B cell (primary cell): Measurements from ENCODE around the gene SLC47A2. TPM values are rescaled to one million over a fixed set of nuclear protein-coding genes. Genes with fewer than 3 reads are reported as not detected.

Experiments used
- ATAC-seq: fragments of 200-7000 bp; cut with Tn5 transposase; one replicate; pipeline ENCODE4 v1.10.0; 2021; ENCODE audit warnings: low read depth, mild to moderate bottlenecking, moderate number of reproducible peaks, moderate library complexity
- CTCF ChIA-PET: fragments of 350-600 bp; sonication (Branson Sonifier 250); formaldehyde crosslinking; loops from one replicate; lab custom pipeline; 2021; ENCODE audit warnings: antibody characterized with exemption, inconsistent platforms; lab: Charles Lee
- POLR2A ChIA-PET: fragments of 350-600 bp; sonication (Branson Sonifier 250); formaldehyde crosslinking; loops from one replicate; lab custom pipeline; 2021; ENCODE audit warnings: antibody characterized with exemption; lab: Charles Lee
- DNase-seq: peaks from one replicate; pipeline ENCODE4 v3.0.0; 2013
- H2AFZ ChIP-seq: 2 replicates; pipeline ENCODE4 v1.6.1; 2012; ENCODE audit warnings: mild to moderate bottlenecking, low read depth, low read length; ENCODE audit not compliant: insufficient read depth, poor library complexity, severe bottlenecking
- H3K27ac ChIP-seq, 2 donors: 1 replicate in 1 of 2; 2 replicates in 1 of 2; pipeline ENCODE4 v1.5.1; 2012 to 2013; ENCODE audit warnings: low read length in 2 of 2, mild to moderate bottlenecking in 2 of 2, moderate library complexity in 1 of 2
- H3K27me3 ChIP-seq, 4 experiments: fragments of 200-600 bp in 1 of 4; sonication (generic) in 1 of 4; replicated peaks in 1 of 4; 1 replicate in 2 of 4; 2 replicates in 2 of 4; pipeline versions ENCODE4 v1.6.1 to v1.7.0; 2013 to 2016; ENCODE audit warnings: low read length in 3 of 4, mild to moderate bottlenecking in 2 of 4, mixed read lengths in 1 of 4, moderate library complexity in 1 of 4; ENCODE audit not compliant: insufficient read depth in 4 of 4, control insufficient read depth in 3 of 4; ENCODE audit errors: control extremely low read depth in 1 of 4
- H3K36me3 ChIP-seq, 2 experiments: replicated peaks in 1 of 2; 1 replicate in 1 of 2; 2 replicates in 1 of 2; pipeline versions ENCODE4 v1.6.1 to v1.7.1; 2013; ENCODE audit warnings: low read length in 1 of 2; ENCODE audit not compliant: insufficient read depth in 2 of 2, control insufficient read depth in 1 of 2; ENCODE audit errors: control extremely low read depth in 1 of 2, extremely low read depth in 1 of 2
- H3K4me1 ChIP-seq, 2 donors: fragments of 200-600 bp in 1 of 2; sonication (generic) in 1 of 2; 1 replicate in 1 of 2; 2 replicates in 1 of 2; pipeline versions ENCODE4 v1.5.1 to v1.6.1; 2013 to 2017; ENCODE audit warnings: low read length in 2 of 2; ENCODE audit not compliant: control insufficient read depth in 2 of 2, insufficient read depth in 2 of 2
- H3K4me2 ChIP-seq: replicated peaks from 2 replicates; pipeline ENCODE3; 2012; ENCODE audit warnings: mild to moderate bottlenecking, low read depth, low read length; ENCODE audit not compliant: poor library complexity, severe bottlenecking
- H3K4me3 ChIP-seq, 5 experiments: fragments of 200-600 bp in 1 of 5; sonication (generic) in 1 of 5; 1 replicate in 3 of 5; 2 replicates in 2 of 5; pipeline versions ENCODE4 v1.5.1 to v1.7.0; 2011 to 2016; ENCODE audit warnings: low read length in 4 of 5, mild to moderate bottlenecking in 4 of 5, low read depth in 2 of 5, control low read depth in 1 of 5, moderate library complexity in 1 of 5; ENCODE audit not compliant: insufficient read depth in 1 of 5; ENCODE audit errors: control extremely low read depth in 1 of 5, extremely low read depth in 1 of 5
- H3K79me2 ChIP-seq: fragments of 200-600 bp; sonication (generic); one replicate; pipeline ENCODE4 v1.6.0; 2016; ENCODE audit warnings: low read length; ENCODE audit not compliant: control insufficient read depth, insufficient read depth
- H3K9ac ChIP-seq: fragments of 200-600 bp; sonication (generic); 2 replicates; pipeline ENCODE4 v1.6.1; 2017; ENCODE audit warnings: mild to moderate bottlenecking, low read length, moderate library complexity
- H3K9me3 ChIP-seq, 3 donors: one replicate each; pipeline versions ENCODE4 v1.6.1 to v1.7.1; 2013; ENCODE audit warnings: low read length in 2 of 3; ENCODE audit not compliant: control insufficient read depth in 2 of 3, insufficient read depth in 1 of 3; ENCODE audit errors: control extremely low read depth in 1 of 3
- H4K20me1 ChIP-seq: 2 replicates; pipeline ENCODE4 v1.6.0; 2012; ENCODE audit warnings: mild to moderate bottlenecking, low read length; ENCODE audit not compliant: insufficient read depth, control insufficient read depth, poor library complexity, severe bottlenecking
- H3K27ac Mint-ChIP-seq: one replicate; pipeline ENCODE4 v1.8.0; 2021; ENCODE audit warnings: mixed read lengths
- H3K27me3 Mint-ChIP-seq: one replicate; pipeline ENCODE4 v1.8.0; 2021; ENCODE audit warnings: mixed read lengths
- H3K4me1 Mint-ChIP-seq: one replicate; pipeline ENCODE4 v1.8.0; 2021; ENCODE audit warnings: mixed read lengths
- H3K4me3 Mint-ChIP-seq: one replicate; pipeline ENCODE4 v1.8.0; 2021; ENCODE audit warnings: mixed read lengths
- H3K9me3 Mint-ChIP-seq: one replicate; pipeline ENCODE4 v1.8.0; 2022; ENCODE audit warnings: mixed read lengths; ENCODE audit not compliant: insufficient read depth
- EZH2 ChIP-seq: IDR thresholded peaks from 2 replicates; pipeline ENCODE4 v1.6.1; 2012; ENCODE audit warnings: borderline replicate concordance, low read depth, mild to moderate bottlenecking, moderate library complexity, low read length; ENCODE audit not compliant: insufficient read depth, poor library complexity, severe bottlenecking
- WGBS: methylation state at CpG from one replicate; pipeline ENCODE4 v1.1.5; 2013; ENCODE audit warnings: missing lambda C conversion rate; ENCODE audit not compliant: insufficient coverage; 5-methylcytosine and 5-hydroxymethylcytosine counted together
- intact Hi-C: fragments of 100-400 bp; cut with micrococcal nuclease; formaldehyde crosslinking; loops from one replicate; pipeline ENCODE4 v1.10.0; 2022
- polyA plus RNA-seq: library from polyadenylated mRNA; depleted of rRNA; stranded (reverse); fragments of >200 nt; gene quantifications from 2 replicates; pipeline ENCODE4 v1.2.3, GENCODE V29; 2012
- total RNA-seq, 2 donors: library from RNA; stranded (reverse); fragments of 120-200 nt in 1 of 2; gene quantifications; 1 replicate in 1 of 2; 2 replicates in 1 of 2; pipeline versions ENCODE4 v1.2.3 to v1.2.4, GENCODE V29; 2013 to 2022
- TF ChIP-seq, protein P1 (sequence below): fragments of 200-600 bp; IDR thresholded peaks from one replicate; pipeline ENCODE4 v1.8.0; 2022; ENCODE audit warnings: antibody characterized with exemption, mild to moderate bottlenecking

The SLC47A2 gene
- total and polyA plus RNA-seq, 2 donors (not counting 1 experiment from before 2014, with no cell fraction given) = not detected

DNA sequence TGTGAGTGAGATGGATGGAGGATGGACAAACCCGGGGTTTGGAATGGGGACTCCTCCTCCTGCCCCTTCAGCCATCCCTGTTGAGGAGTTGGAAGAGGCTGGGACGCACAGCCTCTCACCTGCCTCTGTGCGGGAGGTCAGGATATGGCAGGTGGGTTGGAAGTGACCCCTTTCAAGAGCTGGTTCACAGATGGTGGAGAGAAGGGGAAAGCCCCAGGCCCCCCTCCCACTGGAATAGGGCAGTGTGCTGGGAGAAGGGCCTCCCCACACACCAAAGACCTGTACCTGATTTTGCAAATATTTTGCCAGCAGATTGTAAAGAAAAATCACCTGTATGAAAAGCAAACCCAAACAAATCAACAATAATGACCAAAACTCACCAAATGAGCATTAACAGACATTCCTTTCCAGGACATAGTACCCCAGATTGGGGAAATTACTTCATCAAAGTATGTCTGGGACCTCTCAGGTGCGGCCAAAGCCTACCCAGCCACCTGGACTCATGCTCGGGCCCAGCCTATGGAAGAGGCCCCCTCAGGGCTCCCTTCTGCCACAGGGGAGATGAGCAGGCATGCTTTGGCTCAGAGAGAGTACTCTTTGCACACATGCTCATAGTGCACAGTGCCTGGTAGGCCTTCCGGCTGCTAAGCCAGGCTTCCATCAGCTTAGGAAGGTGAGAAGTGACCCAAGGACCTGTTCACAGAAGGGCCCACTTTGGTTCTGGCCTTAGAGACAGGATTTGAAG lies 7.8 kb downstream of the SLC47A2 start:
- CTCF ChIA-PET = no interaction called here
- Mint-ChIP-seq H3K4me1 (no peaks in the 10 kb centered on the region), H3K4me3 (no peak overlapping the region), H3K27ac (no peak overlapping the region), H3K9me3 (no peaks in the 10 kb centered on the region), H3K27me3 (no peaks in the 10 kb centered on the region)
- Histone ChIP-seq H3K4me2 (no peak overlapping the region), H2AFZ (no peak overlapping the region), H3K4me1 (no peaks in the 10 kb centered on the region), H3K27ac (no peak overlapping the region), H3K27me3 (no peaks in the 10 kb centered on the region), H3K9ac (no peak overlapping the region), H3K9me3 (no peaks in the 10 kb centered on the region), H3K4me3 (no peak overlapping the region), H3K79me2 (no peaks in the 10 kb centered on the region), H3K36me3 (no peaks in the 10 kb centered on the region), H4K20me1 (no peaks in the 10 kb centered on the region)
- ATAC-seq = no peak
- POLR2A ChIA-PET = no interaction called here
- DNase-seq = no peak
- WGBS = 100% methylated on average over 3 of the region's 6 CpGs
- intact Hi-C loops = no loop called here
- TF ChIP-seq, protein P1, sequence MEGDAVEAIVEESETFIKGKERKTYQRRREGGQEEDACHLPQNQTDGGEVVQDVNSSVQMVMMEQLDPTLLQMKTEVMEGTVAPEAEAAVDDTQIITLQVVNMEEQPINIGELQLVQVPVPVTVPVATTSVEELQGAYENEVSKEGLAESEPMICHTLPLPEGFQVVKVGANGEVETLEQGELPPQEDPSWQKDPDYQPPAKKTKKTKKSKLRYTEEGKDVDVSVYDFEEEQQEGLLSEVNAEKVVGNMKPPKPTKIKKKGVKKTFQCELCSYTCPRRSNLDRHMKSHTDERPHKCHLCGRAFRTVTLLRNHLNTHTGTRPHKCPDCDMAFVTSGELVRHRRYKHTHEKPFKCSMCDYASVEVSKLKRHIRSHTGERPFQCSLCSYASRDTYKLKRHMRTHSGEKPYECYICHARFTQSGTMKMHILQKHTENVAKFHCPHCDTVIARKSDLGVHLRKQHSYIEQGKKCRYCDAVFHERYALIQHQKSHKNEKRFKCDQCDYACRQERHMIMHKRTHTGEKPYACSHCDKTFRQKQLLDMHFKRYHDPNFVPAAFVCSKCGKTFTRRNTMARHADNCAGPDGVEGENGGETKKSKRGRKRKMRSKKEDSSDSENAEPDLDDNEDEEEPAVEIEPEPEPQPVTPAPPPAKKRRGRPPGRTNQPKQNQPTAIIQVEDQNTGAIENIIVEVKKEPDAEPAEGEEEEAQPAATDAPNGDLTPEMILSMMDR = no peak
- TF ChIP-seq EZH2 = no peak

DNA sequence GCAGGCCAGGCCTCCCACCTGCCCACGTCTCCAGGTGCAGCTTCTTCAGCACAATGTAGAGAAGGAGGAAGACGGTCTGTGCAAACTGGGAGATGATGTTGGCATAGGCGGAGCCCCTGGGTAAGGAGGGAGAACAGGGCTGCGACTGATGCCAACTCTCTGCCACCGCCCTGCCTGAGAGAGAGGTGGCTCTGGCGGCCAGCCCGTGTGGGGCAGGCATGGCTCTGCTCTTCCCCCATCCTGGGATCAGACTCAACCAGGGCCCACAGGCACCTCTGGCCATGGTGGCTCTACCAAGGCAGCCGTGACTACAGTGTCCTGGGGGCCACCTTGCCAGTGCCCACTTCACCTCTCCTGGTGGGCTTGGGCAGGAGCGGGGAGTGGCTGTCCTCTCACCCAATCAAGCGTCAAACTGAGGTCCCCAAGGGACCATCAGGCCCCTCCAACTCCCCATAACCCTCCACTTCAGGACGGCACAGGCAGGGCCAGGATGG lies 8.6 kb downstream of the SLC47A2 start:
- H3K9me3 Mint-ChIP-seq = no peaks in the 10 kb centered on the region
- CTCF ChIA-PET = no interaction called here
- H3K27me3 ChIP-seq = no peaks in the 10 kb centered on the region
- no peak overlapping the region for H3K4me2 ChIP-seq
- H3K27ac Mint-ChIP-seq = no peak overlapping the region
- TF ChIP-seq, protein P1 = no peak
- no peak for TF ChIP-seq EZH2
- POLR2A ChIA-PET = no interaction called here
- H3K79me2 ChIP-seq = no peaks in the 10 kb centered on the region
- H3K27me3 Mint-ChIP-seq = no peaks in the 10 kb centered on the region
- no peak overlapping the region for H2AFZ ChIP-seq
- no peak overlapping the region for H3K9ac ChIP-seq
- H3K4me1 ChIP-seq = no peaks in the 10 kb centered on the region
- H3K36me3 ChIP-seq = no peaks in the 10 kb centered on the region
- no peaks in the 10 kb centered on the region for H3K4me1 Mint-ChIP-seq
- ATAC-seq (no peak), DNase-seq (no peak)
- intact Hi-C loops = no loop called here
- H3K27ac ChIP-seq = no peak overlapping the region
- H3K4me3 Mint-ChIP-seq = no peak overlapping the region
- WGBS = 90% methylated on average over 10 of the region's 11 CpGs
- H3K4me3 ChIP-seq = no peak overlapping the region
- no peaks in the 10 kb centered on the region for H3K9me3 ChIP-seq
- H4K20me1 ChIP-seq = no peaks in the 10 kb centered on the region
